Fibroblast of pulmonary artery (primary cell): ENCODE measurements around the gene FZD10.

Experiments used
- DNase-seq: peaks from one replicate; pipeline ENCODE4 v3.0.0-alpha.2; 2010; ENCODE audit warnings: low read depth
- H3K4me3 ChIP-seq: replicated peaks from 2 replicates; pipeline ENCODE4 v1.5.1; 2011; ENCODE audit warnings: low read depth, mild to moderate bottlenecking, control low read depth, low read length, moderate library complexity
- CTCF ChIP-seq: IDR thresholded peaks from 2 replicates; pipeline ENCODE4 v1.5.1; 2011; ENCODE audit warnings: mild to moderate bottlenecking, control low read depth, low read length, inconsistent platforms; ENCODE audit errors: missing control alignments

The FZD10 gene

GRCh38 chr12:130162267-130162666, at the start of gene FZD10:
Gene FZD10, plus strand, starts transcription at chr12:130162464. Its CDS starts 479 bp downstream, at chr12:130162943.
- H3K4me3 ChIP-seq = no peak within 1 kb of the TSS
- TF ChIP-seq CTCF = no peak
- DNase-seq = no peak

GRCh38 chr12:130114952-130115351, 47.3 kb upstream of the FZD10 start:
- H3K4me3 ChIP-seq = no peak overlapping the region
- no peak for DNase-seq
- TF ChIP-seq CTCF = no peak

GRCh38 chr12:130115646-130116045, 46.6 kb upstream of the FZD10 start:
- no peak overlapping the region for H3K4me3 ChIP-seq
- no peak for DNase-seq
- no peak for TF ChIP-seq CTCF

- DNase-seq = no peak
- no peak for TF ChIP-seq CTCF
- H3K4me3 ChIP-seq = no peak overlapping the region
These were observed 45.5 kb upstream of the FZD10 start for GRCh38 chr12:130116791-130117190.

- TF ChIP-seq CTCF = no peak
- DNase-seq = no peak
- H3K4me3 ChIP-seq = no peak overlapping the region
These were observed 45.0 kb upstream of the FZD10 start for GRCh38 chr12:130117233-130117632.

- DNase-seq = no peak
- H3K4me3 ChIP-seq = no peak overlapping the region
- TF ChIP-seq CTCF = no peak
These were observed 44.6 kb upstream of the FZD10 start for GRCh38 chr12:130117701-130118100.

- H3K4me3 ChIP-seq = no peak overlapping the region
- DNase-seq = no peak
- no peak for TF ChIP-seq CTCF
These were observed 44.1 kb upstream of the FZD10 start for GRCh38 chr12:130118181-130118580.
